ENCODE measurements around the gene FCSK. TPM values are rescaled to one million over a fixed set of nuclear protein-coding genes. Genes with fewer than 3 reads are reported as not detected.
"Not testable (repeated sequence)": the region's sequence is repeated elsewhere in the genome, so short reads cannot be mapped to it uniquely, and the experiment has no call there.

The FCSK gene
- total RNA-seq: 13.3 and 21.8 TPM in 2 replicates

- peak within 1 kb of the TSS; percentile 97 for H3K4me3 ChIP-seq (ENCODE audit: low read depth, low read length)
- DNase-seq (ENCODE audit: low read depth): peak; percentile 26
- no peak for TF ChIP-seq CTCF (conservative IDR thresholded peaks at IDR 0.05; ENCODE audit: low read depth, low read length)
Measured at GRCh38 chr16:70454222-70455034, at the start of gene FCSK. TSS of gene FCSK (plus strand) at chr16:70454595. CDS start at chr16:70463191, 8,596 bp downstream.

- DNase-seq (ENCODE audit: low read depth): not testable (repeated sequence)
Measured at GRCh38 chr16:70406104-70406503, 48.3 kb upstream of the FCSK start.

GRCh38 chr16:70407811-70408274, 46.6 kb upstream of the FCSK start:
- no peak for DNase-seq (ENCODE audit: low read depth)
- no peak for TF ChIP-seq CTCF (conservative IDR thresholded peaks at IDR 0.05; ENCODE audit: low read depth, low read length)
- H3K4me3 ChIP-seq (ENCODE audit: low read depth, low read length): no peak overlapping the region

More at GRCh38 chr16:70406104-70406503, 48.3 kb upstream of the FCSK start:
- not testable (repeated sequence) for H3K4me3 ChIP-seq (ENCODE audit: low read depth, low read length)

- no peak overlapping the region for H3K4me3 ChIP-seq (ENCODE audit: low read depth, low read length)
- no peak for DNase-seq (ENCODE audit: low read depth)
- TF ChIP-seq CTCF (conservative IDR thresholded peaks at IDR 0.05; ENCODE audit: low read depth, low read length): no peak
Measured at GRCh38 chr16:70410734-70411133, 43.7 kb upstream of the FCSK start.

- no peak for TF ChIP-seq CTCF (conservative IDR thresholded peaks at IDR 0.05; ENCODE audit: low read depth, low read length)
- H3K4me3 ChIP-seq (ENCODE audit: low read depth, low read length): no peak overlapping the region
- DNase-seq (ENCODE audit: low read depth): no peak
Measured at GRCh38 chr16:70412385-70412784, 42.0 kb upstream of the FCSK start.

- DNase-seq (ENCODE audit: low read depth); H3K4me3 ChIP-seq (ENCODE audit: low read depth, low read length): not testable (repeated sequence)
Measured at GRCh38 chr16:70413572-70413971, 40.8 kb upstream of the FCSK start.

GRCh38 chr16:70416748-70417616, 37.4 kb upstream of the FCSK start:
- H3K4me3 ChIP-seq (ENCODE audit: low read depth, low read length): no peak overlapping the region
- DNase-seq (ENCODE audit: low read depth): no peak
- TF ChIP-seq CTCF (conservative IDR thresholded peaks at IDR 0.05; ENCODE audit: low read depth, low read length): no peak

Measured in epithelial cell of proximal tubule (primary cell).